KBM-7 (cell line): ENCODE data around the gene RIPPLY1.

Experiments
- DNase-seq: peaks from one replicate; pipeline ENCODE4 v3.0.0-alpha.2; 2015
- in situ Hi-C: fragments of 300-500 bp; cut with MboI; formaldehyde crosslinking; loops from 2 replicates; pipeline ENCODE4 v1.14.3; 2020; ENCODE audit warnings: low sequenced_read_pairs, low pct_unique_long_range_greater_than_20kb, mixed read lengths

The RIPPLY1 gene

GRCh38 chrX:106919932-106920452, 16.9 kb upstream of the RIPPLY1 start, which contains the start of gene CLDN2:
CLDN2 (plus strand) TSS chrX:106920402; CDS start chrX:106928229, 7,827 bp downstream.
- DNase-seq, result no peak
- in situ Hi-C loops, result no loop called here

- in situ Hi-C loops, result no loop called here
- DNase-seq, result peak; percentile 32
These were observed 14.8 kb upstream of the RIPPLY1 start for GRCh38 chrX:106917830-106918500.

- in situ Hi-C loops, result no loop called here
These were observed 9.7 kb upstream of the RIPPLY1 start for GRCh38 chrX:106912864-106913263.

GRCh38 chrX:106906361-106906760, 3.2 kb upstream of the RIPPLY1 start:
- in situ Hi-C loops, result no loop called here
- peak; percentile 28 for DNase-seq

More at GRCh38 chrX:106912864-106913263, 9.7 kb upstream of the RIPPLY1 start:
- no peak for DNase-seq

- DNase-seq, result no peak
- in situ Hi-C loops, result no loop called here
These were observed 2.0 kb upstream of the RIPPLY1 start for GRCh38 chrX:106905064-106905708.

- in situ Hi-C loops, result no loop called here
- no peak for DNase-seq
These were observed 851 bp upstream of the RIPPLY1 start for GRCh38 chrX:106903856-106904528.

- in situ Hi-C loops, result no loop called here
- no peak for DNase-seq
These were observed 457 bp downstream of the RIPPLY1 start for GRCh38 chrX:106902684-106903083.

- DNase-seq, result no peak
- in situ Hi-C loops, result no loop called here
These were observed 1.3 kb downstream of the RIPPLY1 start for GRCh38 chrX:106901781-106902219.

- DNase-seq, result no peak
These were observed 1.8 kb downstream of the RIPPLY1 start for GRCh38 chrX:106901341-106901740.

GRCh38 chrX:106899841-106900240, 3.3 kb downstream of the RIPPLY1 start:
- in situ Hi-C loops, result no loop called here
- DNase-seq, result no peak

More at GRCh38 chrX:106901341-106901740, 1.8 kb downstream of the RIPPLY1 start:
- in situ Hi-C loops, result no loop called here

GRCh38 chrX:106899276-106899675, 3.9 kb downstream of the RIPPLY1 start:
- in situ Hi-C loops, result no loop called here
- DNase-seq, result no peak

- DNase-seq, result peak; percentile 73
- in situ Hi-C loops, result no loop called here
These were observed 4.7 kb downstream of the RIPPLY1 start for GRCh38 chrX:106898462-106898861.

GRCh38 chrX:106897259-106897658, 5.9 kb downstream of the RIPPLY1 start:
- DNase-seq, result no peak
- in situ Hi-C loops, result no loop called here

- no peak for DNase-seq
- in situ Hi-C loops, result no loop called here
These were observed 8.1 kb downstream of the RIPPLY1 start for GRCh38 chrX:106894978-106895452.

- in situ Hi-C loops, result no loop called here
- DNase-seq, result peak; percentile 63
These were observed 8.7 kb downstream of the RIPPLY1 start for GRCh38 chrX:106894392-106894909.

- in situ Hi-C loops, result no loop called here
- DNase-seq, result no peak
These were observed 11.2 kb downstream of the RIPPLY1 start for GRCh38 chrX:106891762-106892460.

- no peak for DNase-seq
- in situ Hi-C loops, result no loop called here
These were observed 13.7 kb downstream of the RIPPLY1 start for GRCh38 chrX:106889468-106889867.

- in situ Hi-C loops, result no loop called here
- no peak for DNase-seq
These were observed 28.0 kb downstream of the RIPPLY1 start for GRCh38 chrX:106875151-106875550.

GRCh38 chrX:106874075-106874474, 29.1 kb downstream of the RIPPLY1 start:
- peak; percentile 24 for DNase-seq
- in situ Hi-C loops, result no loop called here
